Gastroesophageal sphincter (tissue), 3 donors: ENCODE results near the gene ZXDB.

Experiments used
- EP300 ChIP-seq: sonication (generic); formaldehyde crosslinking; IDR thresholded peaks from one replicate; pipeline ENCODE4 v1.6.1; 2017; ENCODE audit warnings: antibody characterized with exemption, mild to moderate bottlenecking
- POLR2A ChIP-seq, 2 donors: fragments of 450-650 bp; IDR thresholded peaks; one replicate each; pipeline ENCODE4 v1.6.1; 2017; ENCODE audit warnings: antibody characterized with exemption in 2 of 2, mild to moderate bottlenecking in 2 of 2, moderate library complexity in 1 of 2
- TF ChIP-seq, protein P1 (sequence below), 4 experiments: fragments of 200-600 bp in 2 of 4; fragments of 450-650 bp in 2 of 4; sonication (generic) in 1 of 4; IDR thresholded peaks; one replicate each; pipeline ENCODE4 v1.5.1; 2017 to 2019; ENCODE audit warnings: antibody characterized with exemption in 4 of 4, mild to moderate bottlenecking in 2 of 4, moderate library complexity in 2 of 4

DNA sequence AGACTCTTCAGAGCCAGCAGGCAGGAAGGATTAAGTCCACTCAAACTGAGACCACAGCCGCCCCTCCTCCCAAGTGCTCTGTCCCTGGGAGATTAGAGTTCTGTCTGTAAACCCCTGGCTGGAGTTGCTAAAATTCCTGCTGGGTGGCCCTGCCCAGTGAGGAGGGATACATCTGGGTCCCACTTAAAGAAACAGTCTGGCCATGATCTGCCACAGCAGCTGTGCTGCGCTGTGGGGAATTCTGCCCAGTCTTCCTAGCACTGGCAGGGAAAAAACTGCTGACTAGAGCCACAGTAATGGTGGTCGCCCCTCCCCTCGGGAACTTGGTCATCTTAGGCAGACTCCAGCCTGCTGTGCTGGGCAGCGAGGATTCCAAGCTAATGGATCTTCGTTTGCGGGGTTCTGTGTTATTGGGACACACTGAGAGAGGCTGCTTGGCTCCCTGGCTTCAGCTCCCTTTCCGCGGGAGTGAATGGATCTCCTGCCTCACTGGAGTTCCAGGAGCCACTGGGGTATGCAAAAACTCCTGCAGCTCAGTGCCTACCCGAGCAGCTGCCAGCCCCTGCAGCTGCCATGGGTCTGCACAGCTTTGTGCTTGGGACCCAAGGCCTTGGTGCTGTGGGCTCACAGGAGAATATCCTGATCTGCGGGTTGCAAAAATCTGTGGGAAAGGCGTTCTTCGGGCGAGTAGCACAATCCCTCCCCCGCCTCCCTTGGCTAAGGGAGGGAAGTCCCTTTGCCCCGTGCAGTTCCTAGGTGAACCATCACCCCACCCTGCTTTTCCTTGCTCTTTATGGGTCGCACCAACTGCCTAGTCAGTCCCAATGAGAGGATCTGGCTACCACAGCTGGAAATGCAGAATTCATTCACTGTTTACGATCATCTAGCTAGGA lies 15.7 kb downstream of the ZXDB start:
- no peak for TF ChIP-seq POLR2A (IDR thresholded peaks at IDR 0.05)
- TF ChIP-seq, protein P1, sequence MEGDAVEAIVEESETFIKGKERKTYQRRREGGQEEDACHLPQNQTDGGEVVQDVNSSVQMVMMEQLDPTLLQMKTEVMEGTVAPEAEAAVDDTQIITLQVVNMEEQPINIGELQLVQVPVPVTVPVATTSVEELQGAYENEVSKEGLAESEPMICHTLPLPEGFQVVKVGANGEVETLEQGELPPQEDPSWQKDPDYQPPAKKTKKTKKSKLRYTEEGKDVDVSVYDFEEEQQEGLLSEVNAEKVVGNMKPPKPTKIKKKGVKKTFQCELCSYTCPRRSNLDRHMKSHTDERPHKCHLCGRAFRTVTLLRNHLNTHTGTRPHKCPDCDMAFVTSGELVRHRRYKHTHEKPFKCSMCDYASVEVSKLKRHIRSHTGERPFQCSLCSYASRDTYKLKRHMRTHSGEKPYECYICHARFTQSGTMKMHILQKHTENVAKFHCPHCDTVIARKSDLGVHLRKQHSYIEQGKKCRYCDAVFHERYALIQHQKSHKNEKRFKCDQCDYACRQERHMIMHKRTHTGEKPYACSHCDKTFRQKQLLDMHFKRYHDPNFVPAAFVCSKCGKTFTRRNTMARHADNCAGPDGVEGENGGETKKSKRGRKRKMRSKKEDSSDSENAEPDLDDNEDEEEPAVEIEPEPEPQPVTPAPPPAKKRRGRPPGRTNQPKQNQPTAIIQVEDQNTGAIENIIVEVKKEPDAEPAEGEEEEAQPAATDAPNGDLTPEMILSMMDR (IDR thresholded peaks at IDR 0.05), result no peak
- no peak for TF ChIP-seq EP300
